ENCODE data around the gene SFTPD. TPM values are rescaled to one million over a fixed set of nuclear protein-coding genes. Genes with fewer than 3 reads are reported as not detected.
"Not testable (repeated sequence)": the region's sequence is repeated elsewhere in the genome, so short reads cannot be mapped to it uniquely, and the experiment has no call there.

The SFTPD gene
- total RNA-seq, 2 donors from 2014 or later, result not detected

- intact Hi-C loops (cut with DNase I, micrococcal nuclease); DNase-seq; ATAC-seq: not testable (repeated sequence)
These were observed 59.9 kb downstream of the SFTPD start for GRCh38 chr10:79888984-79889383.

Other genes starting within 250 kb of the SFTPD start
- 1 to 10 TPM; 1.3 to 1.5 TPM for gene NUTM2B, start 245.9 kb downstream of the SFTPD start, total RNA-seq
- under 1 TPM in 1 of 2 donors, not detected in 1; 0.45 TPM for gene NUTM2E, start 122.4 kb downstream of the SFTPD start, total RNA-seq
- gene TMEM254, start 129.6 kb upstream of the SFTPD start, total RNA-seq, result 10 to 100 TPM; 26.6 to 31.2 TPM
- 1 to 10 TPM; 4.2 to 8.2 TPM for gene PLAC9, start 183.6 kb upstream of the SFTPD start, total RNA-seq

Measured in left colon (tissue), 2 donors.